Activated B cell treated with CpG ODN at 0.5 μM for 24 hours (primary cell): ENCODE data around the gene PLA2G7. TPM values are rescaled to one million over a fixed set of nuclear protein-coding genes. Genes with fewer than 3 reads are reported as not detected.

Experiments
- ATAC-seq: fragments of 200-7000 bp; cut with Tn5 transposase; one replicate; pipeline ENCODE4 v1.10.0; 2021; ENCODE audit warnings: low read depth, mild to moderate bottlenecking, moderate library complexity
- CTCF ChIA-PET: fragments of 350-600 bp; sonication (Branson Sonifier 250); formaldehyde crosslinking; loops from one replicate; lab custom pipeline; 2021; ENCODE audit warnings: antibody characterized with exemption; lab: Charles Lee
- POLR2A ChIA-PET: fragments of 350-600 bp; sonication (Branson Sonifier 250); formaldehyde crosslinking; loops from one replicate; lab custom pipeline; 2021; ENCODE audit warnings: antibody characterized with exemption; lab: Charles Lee
- DNase-seq: peaks from one replicate; pipeline ENCODE4 v3.0.0; 2022
- H3K27ac Mint-ChIP-seq: one replicate; pipeline ENCODE4 v1.8.0; 2020; ENCODE audit warnings: mixed read lengths
- H3K27me3 Mint-ChIP-seq: one replicate; pipeline ENCODE4 v1.8.0; 2021; ENCODE audit warnings: mixed read lengths
- H3K36me3 Mint-ChIP-seq: one replicate; pipeline ENCODE4 v1.8.0; 2021; ENCODE audit warnings: low read depth, mixed read lengths
- H3K4me1 Mint-ChIP-seq: one replicate; pipeline ENCODE4 v1.8.0; 2021; ENCODE audit warnings: mixed read lengths
- H3K4me3 Mint-ChIP-seq: one replicate; pipeline ENCODE4 v1.8.0; 2020; ENCODE audit warnings: mild to moderate bottlenecking, mixed read lengths
- H3K9me3 Mint-ChIP-seq: one replicate; pipeline ENCODE4 v1.8.0; 2020; ENCODE audit warnings: mixed read lengths
- CTCF ChIP-seq: fragments of 200-600 bp; IDR thresholded peaks from one replicate; pipeline ENCODE4 v1.8.0; 2022; ENCODE audit warnings: antibody characterized with exemption, mild to moderate bottlenecking
- intact Hi-C: fragments of 100-400 bp; cut with micrococcal nuclease; formaldehyde crosslinking; loops from one replicate; pipeline ENCODE4 v1.15.1; 2024
- total RNA-seq: library from RNA; stranded (reverse); gene quantifications from 2 replicates; pipeline ENCODE4 v1.2.3, GENCODE V29; 2022

The PLA2G7 gene
- total RNA-seq: 0.38 and 0.51 TPM in 2 replicates

- Mint-ChIP-seq H3K27me3 (peaks cover 55% of the 10 kb centered on the region), H3K36me3 (no peaks in the 10 kb centered on the region), H3K9me3 (no peaks in the 10 kb centered on the region), H3K27ac (no peak within 1 kb of the TSS), H3K4me1 (peaks cover 13% of the 10 kb centered on the region), H3K4me3 (peak within 1 kb of the TSS; percentile 46)
- ChIA-PET CTCF (no interaction called here), POLR2A (no interaction called here)
- TF ChIP-seq CTCF: no peak
- DNase-seq: no peak
- intact Hi-C loops: no loop called here
- no peak for ATAC-seq
Measured at GRCh38 chr6:46734867-46735719, at the start of gene PLA2G7. Gene PLA2G7, minus strand, starts transcription at chr6:46735375. Its CDS starts 12,484 bp downstream, at chr6:46722891.

GRCh38 chr6:46784535-46784934 is 49.4 kb upstream of the PLA2G7 start:
- DNase-seq (no peak), ATAC-seq (no peak)
- H3K36me3 Mint-ChIP-seq: no peaks in the 10 kb centered on the region
- no peaks in the 10 kb centered on the region for H3K4me1 Mint-ChIP-seq
- POLR2A ChIA-PET: no interaction called here
- H3K27me3 Mint-ChIP-seq: no peaks in the 10 kb centered on the region
- no peak overlapping the region for H3K27ac Mint-ChIP-seq
- no peak overlapping the region for H3K4me3 Mint-ChIP-seq
- no peak for TF ChIP-seq CTCF
- intact Hi-C loops: no loop called here
- CTCF ChIA-PET: no interaction called here
- H3K9me3 Mint-ChIP-seq: no peaks in the 10 kb centered on the region

- no peak for DNase-seq
- H3K27me3 Mint-ChIP-seq: no peaks in the 10 kb centered on the region
Measured at GRCh38 chr6:46781478-46782378, 46.6 kb upstream of the PLA2G7 start.

GRCh38 chr6:46777476-46778346 is 42.5 kb upstream of the PLA2G7 start:
- no peak for TF ChIP-seq CTCF
- Mint-ChIP-seq H3K27me3 (no peaks in the 10 kb centered on the region), H3K36me3 (no peaks in the 10 kb centered on the region), H3K4me1 (no peaks in the 10 kb centered on the region), H3K9me3 (no peaks in the 10 kb centered on the region), H3K27ac (no peak overlapping the region), H3K4me3 (no peak overlapping the region)
- POLR2A ChIA-PET: no interaction called here
- no peak for ATAC-seq
- intact Hi-C loops: no loop called here
- DNase-seq: no peak
- CTCF ChIA-PET: interaction anchor here (1.6 kb wide), 1 partner anchor 357 kb away, joined by 3 read pairs; no protein-coding TSS in a partner anchor

More at GRCh38 chr6:46781478-46782378, 46.6 kb upstream of the PLA2G7 start:
- ChIA-PET POLR2A (no interaction called here), CTCF (no interaction called here)
- H3K9me3 Mint-ChIP-seq: no peaks in the 10 kb centered on the region
- no peak overlapping the region for H3K27ac Mint-ChIP-seq
- TF ChIP-seq CTCF: no peak
- no peak overlapping the region for H3K4me3 Mint-ChIP-seq
- no peak for ATAC-seq
- no peaks in the 10 kb centered on the region for H3K36me3 Mint-ChIP-seq
- H3K4me1 Mint-ChIP-seq: no peaks in the 10 kb centered on the region
- intact Hi-C loops: loop anchor here (1.0 to 2.0 kb wide), 3 partner anchors 362 to 691 kb away; no protein-coding TSS in a partner anchor
